Activated B cell treated with CpG ODN at 0.5 μM for 24 hours (primary cell): ENCODE data around the gene ARHGEF10L. TPM values are rescaled to one million over a fixed set of nuclear protein-coding genes. Genes with fewer than 3 reads are reported as not detected.

ENCODE experiments used
- ATAC-seq: fragments of 200-7000 bp; cut with Tn5 transposase; one replicate; pipeline ENCODE4 v1.10.0; 2021; ENCODE audit warnings: low read depth, mild to moderate bottlenecking, moderate library complexity
- CTCF ChIA-PET: fragments of 350-600 bp; sonication (Branson Sonifier 250); formaldehyde crosslinking; loops from one replicate; lab custom pipeline; 2021; ENCODE audit warnings: antibody characterized with exemption; lab: Charles Lee
- POLR2A ChIA-PET: fragments of 350-600 bp; sonication (Branson Sonifier 250); formaldehyde crosslinking; loops from one replicate; lab custom pipeline; 2021; ENCODE audit warnings: antibody characterized with exemption; lab: Charles Lee
- DNase-seq: peaks from one replicate; pipeline ENCODE4 v3.0.0; 2022
- H3K27ac Mint-ChIP-seq: one replicate; pipeline ENCODE4 v1.8.0; 2020; ENCODE audit warnings: mixed read lengths
- H3K27me3 Mint-ChIP-seq: one replicate; pipeline ENCODE4 v1.8.0; 2021; ENCODE audit warnings: mixed read lengths
- H3K36me3 Mint-ChIP-seq: one replicate; pipeline ENCODE4 v1.8.0; 2021; ENCODE audit warnings: low read depth, mixed read lengths
- H3K4me1 Mint-ChIP-seq: one replicate; pipeline ENCODE4 v1.8.0; 2021; ENCODE audit warnings: mixed read lengths
- H3K4me3 Mint-ChIP-seq: one replicate; pipeline ENCODE4 v1.8.0; 2020; ENCODE audit warnings: mild to moderate bottlenecking, mixed read lengths
- H3K9me3 Mint-ChIP-seq: one replicate; pipeline ENCODE4 v1.8.0; 2020; ENCODE audit warnings: mixed read lengths
- intact Hi-C: fragments of 100-400 bp; cut with micrococcal nuclease; formaldehyde crosslinking; loops from one replicate; pipeline ENCODE4 v1.15.1; 2024
- total RNA-seq: library from RNA; stranded (reverse); gene quantifications from 2 replicates; pipeline ENCODE4 v1.2.3, GENCODE V29; 2022
- TF ChIP-seq, protein P1 (sequence below): fragments of 200-600 bp; IDR thresholded peaks from one replicate; pipeline ENCODE4 v1.8.0; 2022; ENCODE audit warnings: antibody characterized with exemption, mild to moderate bottlenecking

Gene ARHGEF10L
- total RNA-seq, 1 donor from 2014 or later = 0.62 TPM

DNA sequence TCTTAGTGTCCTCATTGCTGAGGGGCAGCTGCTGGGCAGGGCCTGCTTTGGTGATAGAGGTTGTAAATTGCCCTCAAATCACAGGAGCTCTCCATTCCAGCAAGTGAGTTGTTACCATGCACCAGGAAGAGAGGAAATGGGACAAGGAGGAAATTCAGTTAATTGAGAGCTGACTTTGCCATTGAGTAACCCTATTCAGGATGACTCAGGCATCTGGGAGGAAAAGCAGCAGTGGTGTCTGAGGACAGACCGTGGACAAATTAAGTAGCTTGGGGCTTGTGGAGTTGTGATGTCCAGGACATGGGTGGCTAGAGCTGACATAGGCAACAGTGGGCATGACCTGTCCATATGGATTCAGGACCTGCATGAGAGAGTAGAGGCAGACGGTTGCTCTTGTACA, 5.9 kb downstream of the ARHGEF10L start:
- no peak overlapping the region for H3K4me3 Mint-ChIP-seq
- DNase-seq (no peak), ATAC-seq (no peak)
- TF ChIP-seq, protein P1, sequence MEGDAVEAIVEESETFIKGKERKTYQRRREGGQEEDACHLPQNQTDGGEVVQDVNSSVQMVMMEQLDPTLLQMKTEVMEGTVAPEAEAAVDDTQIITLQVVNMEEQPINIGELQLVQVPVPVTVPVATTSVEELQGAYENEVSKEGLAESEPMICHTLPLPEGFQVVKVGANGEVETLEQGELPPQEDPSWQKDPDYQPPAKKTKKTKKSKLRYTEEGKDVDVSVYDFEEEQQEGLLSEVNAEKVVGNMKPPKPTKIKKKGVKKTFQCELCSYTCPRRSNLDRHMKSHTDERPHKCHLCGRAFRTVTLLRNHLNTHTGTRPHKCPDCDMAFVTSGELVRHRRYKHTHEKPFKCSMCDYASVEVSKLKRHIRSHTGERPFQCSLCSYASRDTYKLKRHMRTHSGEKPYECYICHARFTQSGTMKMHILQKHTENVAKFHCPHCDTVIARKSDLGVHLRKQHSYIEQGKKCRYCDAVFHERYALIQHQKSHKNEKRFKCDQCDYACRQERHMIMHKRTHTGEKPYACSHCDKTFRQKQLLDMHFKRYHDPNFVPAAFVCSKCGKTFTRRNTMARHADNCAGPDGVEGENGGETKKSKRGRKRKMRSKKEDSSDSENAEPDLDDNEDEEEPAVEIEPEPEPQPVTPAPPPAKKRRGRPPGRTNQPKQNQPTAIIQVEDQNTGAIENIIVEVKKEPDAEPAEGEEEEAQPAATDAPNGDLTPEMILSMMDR = no peak
- intact Hi-C loops = no loop called here
- peaks cover 6% of the 10 kb centered on the region for H3K27me3 Mint-ChIP-seq
- POLR2A ChIA-PET = no interaction called here
- H3K4me1 Mint-ChIP-seq = peaks cover 2% of the 10 kb centered on the region
- peaks cover 2% of the 10 kb centered on the region for H3K9me3 Mint-ChIP-seq
- no peak overlapping the region for H3K27ac Mint-ChIP-seq
- CTCF ChIA-PET = no interaction called here
- no peaks in the 10 kb centered on the region for H3K36me3 Mint-ChIP-seq

GRCh38 chr1:17546946-17547670, 7.6 kb downstream of the ARHGEF10L start:
- peaks cover 2% of the 10 kb centered on the region for H3K9me3 Mint-ChIP-seq
- no peaks in the 10 kb centered on the region for H3K4me1 Mint-ChIP-seq
- DNase-seq (no peak), ATAC-seq (no peak)
- no peaks in the 10 kb centered on the region for H3K36me3 Mint-ChIP-seq
- H3K4me3 Mint-ChIP-seq = no peak overlapping the region
- TF ChIP-seq, protein P1 = no peak
- H3K27ac Mint-ChIP-seq = no peak overlapping the region
- ChIA-PET CTCF (no interaction called here), POLR2A (no interaction called here)
- H3K27me3 Mint-ChIP-seq = peaks cover 11% of the 10 kb centered on the region
- intact Hi-C loops = no loop called here

DNA sequence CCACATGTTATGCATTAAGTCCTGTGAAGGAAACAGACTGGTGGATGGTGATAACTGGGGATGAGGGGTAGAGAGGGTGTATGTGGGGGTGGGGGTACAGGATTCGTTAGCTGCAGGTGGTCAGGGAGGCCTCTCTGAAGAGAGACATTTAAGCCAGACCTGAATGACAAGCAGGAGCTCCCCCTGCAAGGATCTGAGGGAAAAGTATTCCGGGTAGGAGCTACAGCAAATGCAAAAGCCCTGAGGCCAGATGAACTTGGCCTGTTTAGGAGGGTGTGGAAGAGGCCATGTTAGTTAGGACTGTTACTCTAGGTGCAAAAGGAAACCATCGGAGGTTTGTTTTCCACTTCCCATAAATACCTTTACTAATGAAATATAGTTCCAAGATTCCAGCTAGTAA, 9.9 kb downstream of the ARHGEF10L start:
- Mint-ChIP-seq H3K27ac (no peak overlapping the region), H3K4me3 (no peak overlapping the region), H3K9me3 (peaks cover 2% of the 10 kb centered on the region), H3K36me3 (no peaks in the 10 kb centered on the region), H3K4me1 (no peaks in the 10 kb centered on the region), H3K27me3 (peaks cover 11% of the 10 kb centered on the region)
- ATAC-seq (no peak), DNase-seq (no peak)
- TF ChIP-seq, protein P1 = no peak
- ChIA-PET POLR2A (no interaction called here), CTCF (no interaction called here)
- intact Hi-C loops = no loop called here

DNA sequence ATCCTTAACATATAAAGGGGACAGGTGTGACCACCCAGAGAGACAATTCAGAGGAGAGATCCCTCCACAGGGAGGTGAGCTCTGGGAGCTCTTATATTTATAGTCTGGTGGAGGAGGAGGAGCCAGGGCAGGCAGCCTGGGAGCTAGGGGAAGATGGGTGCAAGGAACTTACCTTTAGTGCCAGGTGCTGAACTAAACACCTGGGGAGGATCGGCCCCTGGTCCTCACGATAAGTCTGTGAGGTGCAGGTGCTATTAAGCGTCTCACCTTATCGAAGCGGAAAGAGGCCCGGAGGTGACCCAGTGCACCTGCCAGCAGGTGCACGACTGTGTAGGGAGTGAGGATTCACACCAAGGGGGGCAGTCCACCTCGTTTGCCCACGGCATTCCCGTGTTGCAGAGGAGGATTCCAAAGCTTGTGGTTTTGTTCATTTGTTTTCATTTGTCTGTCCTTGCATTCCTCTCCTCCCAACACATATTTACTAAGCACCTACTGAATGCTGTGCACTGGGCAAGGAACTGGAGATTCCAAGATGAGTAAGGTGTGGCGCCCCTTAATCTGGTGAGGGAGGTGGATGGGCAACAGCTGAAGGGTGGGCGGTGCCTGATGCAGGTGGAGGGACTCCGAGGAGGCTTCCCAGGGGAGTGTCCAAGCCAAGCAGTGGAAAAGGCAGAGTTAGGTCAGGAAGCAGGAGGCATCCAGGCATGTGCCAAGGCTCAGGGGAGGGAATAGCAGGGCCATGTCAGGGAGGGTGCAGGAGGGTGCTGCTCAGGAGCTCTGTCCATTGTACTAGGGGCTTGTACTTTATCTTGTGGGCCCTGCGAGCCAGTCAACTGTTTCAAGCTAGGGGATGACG, 11.5 kb downstream of the ARHGEF10L start:
- POLR2A ChIA-PET = no interaction called here
- intact Hi-C loops = no loop called here
- Mint-ChIP-seq H3K27ac (no peak overlapping the region), H3K27me3 (peaks cover 15% of the 10 kb centered on the region), H3K4me1 (no peaks in the 10 kb centered on the region), H3K4me3 (no peak overlapping the region), H3K9me3 (no peaks in the 10 kb centered on the region), H3K36me3 (no peaks in the 10 kb centered on the region)
- DNase-seq (no peak), ATAC-seq (no peak)
- CTCF ChIA-PET = no interaction called here
- TF ChIP-seq, protein P1 = no peak

- TF ChIP-seq, protein P1 = no peak
- Mint-ChIP-seq H3K4me3 (no peak overlapping the region), H3K9me3 (no peaks in the 10 kb centered on the region), H3K27ac (no peak overlapping the region), H3K4me1 (no peaks in the 10 kb centered on the region), H3K27me3 (peaks cover 15% of the 10 kb centered on the region), H3K36me3 (no peaks in the 10 kb centered on the region)
- DNase-seq = no peak
- ChIA-PET POLR2A (no interaction called here), CTCF (no interaction called here)
- ATAC-seq = no peak
- intact Hi-C loops = no loop called here
Observed at GRCh38 chr1:17551755-17552234, 12.3 kb downstream of the ARHGEF10L start.
